Measurements from ENCODE around the gene VANGL1. TPM values are rescaled to one million over a fixed set of nuclear protein-coding genes. Genes with fewer than 3 reads are reported as not detected.

VANGL1 gene
- total RNA-seq, 4 donors from 2014 or later: 14.3 to 20.4 (median 17.3) TPM

DNA sequence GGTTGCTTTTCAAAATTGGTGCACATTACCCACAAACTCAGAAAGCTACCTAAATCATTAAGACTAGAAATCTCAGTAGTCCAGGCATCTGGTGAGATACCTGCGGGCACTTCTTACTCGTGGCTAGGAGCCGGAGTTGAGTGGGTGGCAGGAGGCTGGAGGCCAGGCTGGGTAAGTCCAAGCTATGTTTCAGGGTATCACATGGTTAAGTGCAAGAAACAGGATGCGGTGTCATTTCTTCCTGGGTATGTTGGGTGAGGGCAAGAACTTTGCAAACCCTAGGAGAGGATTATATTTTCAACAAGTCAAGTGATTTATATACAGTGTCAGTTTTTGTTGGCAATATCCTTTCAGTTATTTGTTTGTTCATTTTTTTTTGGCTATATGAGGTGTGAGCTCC is 41.0 kb downstream of the VANGL1 start:
- H3K36me3 ChIP-seq: peaks cover 0 to 60% (median 16%) of the 10 kb centered on the region in 3 donors
- peaks cover 16 to 30% (median 23%) of the 10 kb centered on the region in 3 donors for H3K4me1 ChIP-seq
- no peaks in the 10 kb centered on the region for H3K9me3 ChIP-seq
- TF ChIP-seq POLR2A (IDR thresholded peaks at IDR 0.05): no peak
- TF ChIP-seq, protein P1, sequence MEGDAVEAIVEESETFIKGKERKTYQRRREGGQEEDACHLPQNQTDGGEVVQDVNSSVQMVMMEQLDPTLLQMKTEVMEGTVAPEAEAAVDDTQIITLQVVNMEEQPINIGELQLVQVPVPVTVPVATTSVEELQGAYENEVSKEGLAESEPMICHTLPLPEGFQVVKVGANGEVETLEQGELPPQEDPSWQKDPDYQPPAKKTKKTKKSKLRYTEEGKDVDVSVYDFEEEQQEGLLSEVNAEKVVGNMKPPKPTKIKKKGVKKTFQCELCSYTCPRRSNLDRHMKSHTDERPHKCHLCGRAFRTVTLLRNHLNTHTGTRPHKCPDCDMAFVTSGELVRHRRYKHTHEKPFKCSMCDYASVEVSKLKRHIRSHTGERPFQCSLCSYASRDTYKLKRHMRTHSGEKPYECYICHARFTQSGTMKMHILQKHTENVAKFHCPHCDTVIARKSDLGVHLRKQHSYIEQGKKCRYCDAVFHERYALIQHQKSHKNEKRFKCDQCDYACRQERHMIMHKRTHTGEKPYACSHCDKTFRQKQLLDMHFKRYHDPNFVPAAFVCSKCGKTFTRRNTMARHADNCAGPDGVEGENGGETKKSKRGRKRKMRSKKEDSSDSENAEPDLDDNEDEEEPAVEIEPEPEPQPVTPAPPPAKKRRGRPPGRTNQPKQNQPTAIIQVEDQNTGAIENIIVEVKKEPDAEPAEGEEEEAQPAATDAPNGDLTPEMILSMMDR (IDR thresholded peaks at IDR 0.05): no peak
- H3K4me3 ChIP-seq: no peak overlapping the region
- intact Hi-C loops (cut with DNase I): no loop called here
- H3K27ac ChIP-seq: no peak overlapping the region
- DNase-seq: no peak
- no peaks in the 10 kb centered on the region for H3K27me3 ChIP-seq
- 76 to 86% methylated on average over 4 of the region's 4 CpGs for WGBS, 2 donors

DNA sequence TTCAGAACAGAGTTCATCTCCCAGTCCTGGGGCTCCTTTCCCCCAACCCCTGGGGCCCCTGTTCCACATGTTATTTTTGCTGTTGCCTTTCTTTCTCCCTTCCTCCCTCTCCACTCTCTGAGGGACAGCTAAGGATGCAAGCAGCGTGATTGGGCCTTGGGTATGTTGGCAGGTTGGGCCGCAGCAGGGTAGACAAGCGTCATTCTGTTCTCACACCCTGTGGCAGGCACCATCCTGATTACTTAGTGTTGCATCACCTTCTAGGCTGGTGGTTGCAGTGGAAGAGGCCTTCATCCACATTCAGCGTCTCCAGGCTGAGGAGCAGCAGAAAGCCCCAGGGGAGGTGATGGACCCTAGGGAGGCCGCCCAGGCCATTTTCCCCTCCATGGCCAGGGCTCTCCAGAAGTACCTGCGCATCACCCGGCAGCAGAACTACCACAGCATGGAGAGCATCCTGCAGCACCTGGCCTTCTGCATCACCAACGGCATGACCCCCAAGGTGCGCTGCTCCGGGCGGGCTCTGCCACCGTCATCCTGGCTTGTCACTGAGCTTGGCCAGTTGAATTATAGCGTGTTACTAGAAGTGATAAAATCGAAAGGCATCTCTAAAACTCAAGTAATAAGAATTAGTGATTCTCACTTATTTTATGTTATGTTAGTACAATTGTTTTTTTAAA is 43.4 kb downstream of the VANGL1 start:
- Histone ChIP-seq H3K27me3 (no peaks in the 10 kb centered on the region), H3K9me3 (no peaks in the 10 kb centered on the region), H3K4me3 (no peak overlapping the region), H3K4me1 (peaks cover 0 to 6% (median 1%) of the 10 kb centered on the region in 3 donors), H3K36me3 (peaks cover 0 to 83% (median 17%) of the 10 kb centered on the region in 3 donors), H3K27ac (no peak overlapping the region)
- no peak for TF ChIP-seq POLR2A (IDR thresholded peaks at IDR 0.05)
- TF ChIP-seq, protein P1 (IDR thresholded peaks at IDR 0.05): no peak
- no peak for DNase-seq
- WGBS, 2 donors: 90 to 96% methylated on average over 12 to 13 of the region's 14 CpGs
- intact Hi-C loops (cut with DNase I): no loop called here

DNA sequence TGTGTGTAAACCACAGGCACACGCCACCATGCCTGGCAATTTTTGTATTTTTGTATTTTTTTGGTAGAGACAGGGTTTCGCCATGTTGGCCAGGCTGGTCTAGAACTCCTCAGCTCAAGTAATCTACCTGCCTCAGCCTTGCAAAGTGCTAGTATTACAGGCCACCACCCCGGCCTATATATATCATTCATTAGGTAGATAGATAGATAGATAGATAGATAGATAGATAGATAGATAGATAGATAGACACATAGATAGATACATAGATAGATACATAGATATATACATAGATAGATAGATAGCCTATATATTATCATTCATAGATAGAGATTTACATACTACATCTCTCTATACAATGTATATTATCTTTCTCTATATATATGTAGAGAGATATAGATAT is 46.0 kb downstream of the VANGL1 start:
- H3K4me1 ChIP-seq: no peaks in the 10 kb centered on the region
- TF ChIP-seq POLR2A (IDR thresholded peaks at IDR 0.05): no peak
- TF ChIP-seq, protein P1 (IDR thresholded peaks at IDR 0.05): no peak
- H3K36me3 ChIP-seq: peaks cover 0 to 98% (median 21%) of the 10 kb centered on the region in 3 donors
- H3K4me3 ChIP-seq: no peak overlapping the region
- 85 to 89% methylated on average over 3 of the region's 3 CpGs for WGBS, 2 donors
- no peaks in the 10 kb centered on the region for H3K27me3 ChIP-seq
- H3K9me3 ChIP-seq: no peaks in the 10 kb centered on the region
- no peak for DNase-seq
- intact Hi-C loops (cut with DNase I): no loop called here
- H3K27ac ChIP-seq: no peak overlapping the region

DNA sequence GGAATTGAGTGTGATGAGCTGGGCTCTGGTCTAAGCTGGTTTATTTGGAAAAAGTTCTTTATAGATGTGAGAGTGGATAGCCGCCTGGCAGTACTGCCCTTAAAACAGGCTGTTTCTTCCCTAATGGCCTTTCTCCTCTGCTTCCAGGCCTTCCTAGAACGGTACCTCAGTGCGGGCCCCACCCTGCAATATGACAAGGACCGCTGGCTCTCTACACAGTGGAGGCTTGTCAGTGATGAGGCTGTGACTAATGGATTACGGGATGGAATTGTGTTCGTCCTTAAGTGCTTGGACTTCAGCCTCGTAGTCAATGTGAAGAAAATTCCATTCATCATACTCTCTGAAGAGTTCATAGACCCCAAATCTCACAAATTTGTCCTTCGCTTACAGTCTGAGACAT is 49.2 kb downstream of the VANGL1 start:
- intact Hi-C loops (cut with DNase I): no loop called here
- Histone ChIP-seq H3K27ac (no peak overlapping the region), H3K27me3 (no peaks in the 10 kb centered on the region), H3K9me3 (no peaks in the 10 kb centered on the region), H3K4me1 (no peaks in the 10 kb centered on the region), H3K36me3 (peaks cover 0 to 70% (median 6%) of the 10 kb centered on the region in 3 donors), H3K4me3 (no peak overlapping the region)
- TF ChIP-seq POLR2A (IDR thresholded peaks at IDR 0.05): no peak
- TF ChIP-seq, protein P1 (IDR thresholded peaks at IDR 0.05): no peak
- no peak for DNase-seq
- 80 to 88% methylated on average over 8 of the region's 8 CpGs for WGBS, 2 donors

DNA sequence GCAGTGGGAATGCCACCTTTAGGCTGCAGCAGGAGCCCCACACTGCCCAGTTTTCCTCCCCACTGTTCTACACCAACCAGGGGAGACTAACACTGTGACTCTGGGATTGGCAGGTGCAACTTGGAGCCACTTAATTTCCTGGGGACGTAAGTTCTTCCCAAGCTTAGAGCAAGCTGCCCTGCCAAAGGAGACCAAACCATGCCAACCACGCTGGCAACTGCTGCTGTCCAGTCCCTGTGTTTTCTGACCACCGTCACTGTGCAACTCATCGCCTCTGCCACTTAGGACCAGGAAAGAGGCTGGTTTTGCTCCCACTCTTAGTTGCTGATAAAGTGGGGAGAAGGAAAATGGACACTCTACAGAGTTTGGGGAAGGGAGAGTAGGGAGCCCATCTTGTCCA is 50.5 kb downstream of the VANGL1 start:
- Histone ChIP-seq H3K9me3 (no peaks in the 10 kb centered on the region), H3K4me1 (no peaks in the 10 kb centered on the region), H3K27me3 (no peaks in the 10 kb centered on the region), H3K36me3 (peaks cover 0 to 60% (median 6%) of the 10 kb centered on the region in 3 donors), H3K27ac (no peak overlapping the region), H3K4me3 (no peak overlapping the region)
- 97% methylated on average over 4 of the region's 4 CpGs; no CpG with 5 or more reads in 1 of the 2 donors for WGBS, 2 donors
- no peak for TF ChIP-seq POLR2A (IDR thresholded peaks at IDR 0.05)
- TF ChIP-seq, protein P1 (IDR thresholded peaks at IDR 0.05): no peak
- intact Hi-C loops (cut with DNase I): no loop called here
- no peak for DNase-seq

Measured in esophagus squamous epithelium (tissue), 5 donors.